NCI-H1092 (cell line): ENCODE measurements around the gene DERL3.
"Not testable (repeated sequence)": the region's sequence is repeated elsewhere in the genome, so short reads cannot be mapped to it uniquely, and the experiment has no call there.

Experiments used
- DNase-seq: peaks from one replicate; lab custom pipeline; 2025; lab: John Stamatoyannopoulos, UW

The DERL3 gene

GRCh38 chr22:23838681-23839468 is at the start of gene DERL3:
Gene DERL3 (minus strand): TSS chr22:23839006. CDS start chr22:23838987, 19 bp downstream.
- DNase-seq = peak; percentile 98

GRCh38 chr22:23884140-23884539 is 45.3 kb upstream of the DERL3 start:
- DNase-seq = no peak

- no peak for DNase-seq
Measured at GRCh38 chr22:23883658-23884057, 44.9 kb upstream of the DERL3 start.

GRCh38 chr22:23882370-23882769 is 43.6 kb upstream of the DERL3 start:
- no peak for DNase-seq

- DNase-seq = no peak
Measured at GRCh38 chr22:23878219-23878618, 39.4 kb upstream of the DERL3 start.

- no peak for DNase-seq
Measured at GRCh38 chr22:23877566-23877965, 38.8 kb upstream of the DERL3 start.

- DNase-seq = no peak
Measured at GRCh38 chr22:23875801-23876200, 37.0 kb upstream of the DERL3 start.

GRCh38 chr22:23874871-23875270 is 36.1 kb upstream of the DERL3 start:
- DNase-seq = no peak

- no peak for DNase-seq
Measured at GRCh38 chr22:23868580-23868979, 29.8 kb upstream of the DERL3 start.

- not testable (repeated sequence) for DNase-seq
Measured at GRCh38 chr22:23864499-23865154, 25.8 kb upstream of the DERL3 start.

- DNase-seq = peak; percentile 19
Measured at GRCh38 chr22:23862103-23862502, 23.3 kb upstream of the DERL3 start.

- DNase-seq = not testable (repeated sequence)
Measured at GRCh38 chr22:23860187-23860586, 21.4 kb upstream of the DERL3 start.

- DNase-seq = no peak
Measured at GRCh38 chr22:23859201-23859600, 20.4 kb upstream of the DERL3 start.

GRCh38 chr22:23858484-23858815 is 19.6 kb upstream of the DERL3 start:
- no peak for DNase-seq

- DNase-seq = peak; percentile 98
Measured at GRCh38 chr22:23857606-23858483, 19.0 kb upstream of the DERL3 start, which contains the start of gene SLC2A11. Gene SLC2A11 (plus strand): TSS chr22:23857875. CDS start chr22:23858000, 125 bp downstream.

- peak; percentile 61 for DNase-seq
Measured at GRCh38 chr22:23856721-23857605, 18.2 kb upstream of the DERL3 start.

GRCh38 chr22:23850136-23850611 is 11.4 kb upstream of the DERL3 start:
- DNase-seq = no peak

- peak; percentile 69 for DNase-seq
Measured at GRCh38 chr22:23849009-23850006, 10.5 kb upstream of the DERL3 start.

GRCh38 chr22:23847991-23848864 is 9.4 kb upstream of the DERL3 start:
- DNase-seq = no peak
